HepG2 (cell line): ENCODE results near the gene HNRNPC.

ENCODE experiments used
- ARNT ChIP-seq: fragments of 450-650 bp; IDR thresholded peaks from 2 replicates; pipeline ENCODE4 v1.6.1; 2017
- EP300 ChIP-seq, 3 experiments: sonication (generic) in 1 of 3; formaldehyde crosslinking in 1 of 3; IDR thresholded peaks; 2 replicates each; pipeline versions ENCODE4 v1.5.1 to v1.6.1; 2011 to 2020; ENCODE audit warnings: low read depth in 2 of 3, low read length in 2 of 3, borderline replicate concordance in 1 of 3, improper control_type of control experiment in 1 of 3, mild to moderate bottlenecking in 1 of 3, missing genetic modification reagents in 1 of 3, moderate library complexity in 1 of 3
- KLF15 ChIP-seq: sonication (generic); formaldehyde crosslinking; IDR thresholded peaks from 2 replicates; pipeline ENCODE4 v1.8.1; 2023; ENCODE audit warnings: borderline replicate concordance, mild to moderate bottlenecking, inconsistent platforms, missing genetic modification reagents, mixed read lengths
- PRDM15 ChIP-seq: sonication (generic); formaldehyde crosslinking; IDR thresholded peaks from 2 replicates; pipeline ENCODE4 v1.4.0; 2020; ENCODE audit warnings: missing genetic modification reagents
- SNAI1 ChIP-seq: sonication (generic); formaldehyde crosslinking; IDR thresholded peaks from 2 replicates; pipeline ENCODE4 v1.5.0; 2020; ENCODE audit warnings: mild to moderate bottlenecking, missing genetic modification reagents, borderline replicate concordance
- SP1 ChIP-seq, 2 experiments: fragments of 450-650 bp in 1 of 2; sonication (generic) in 1 of 2; formaldehyde crosslinking in 1 of 2; IDR thresholded peaks; 2 replicates each; pipeline versions ENCODE4 v1.4.0 to v1.6.1; 2016 to 2020; ENCODE audit warnings: missing genetic modification reagents in 1 of 2
- ZNF660 ChIP-seq: sonication (generic); formaldehyde crosslinking; IDR thresholded peaks from 2 replicates; pipeline ENCODE4 v1.5.1; 2020; ENCODE audit warnings: mild to moderate bottlenecking, low read depth, missing genetic modification reagents, borderline replicate concordance
- ZNF781 ChIP-seq: sonication (generic); formaldehyde crosslinking; IDR thresholded peaks from 2 replicates; pipeline ENCODE4 v1.5.1; 2020; ENCODE audit warnings: borderline replicate concordance, mild to moderate bottlenecking, missing genetic modification reagents; ENCODE audit errors: not compliant biosample characterization
- TF ChIP-seq, protein P1 (sequence below): sonication (generic); formaldehyde crosslinking; IDR thresholded peaks from 2 replicates; pipeline ENCODE4 v1.5.0; 2020; ENCODE audit warnings: missing genetic modification reagents
- TF ChIP-seq, protein P2 (sequence below): sonication (generic); formaldehyde crosslinking; IDR thresholded peaks from 2 replicates; pipeline ENCODE4 v1.5.0; 2020; ENCODE audit warnings: mild to moderate bottlenecking, missing genetic modification reagents
- TF ChIP-seq, protein P3 (sequence below): sonication (generic); formaldehyde crosslinking; IDR thresholded peaks from 2 replicates; pipeline ENCODE4 v1.5.0; 2020; ENCODE audit warnings: mild to moderate bottlenecking, missing genetic modification reagents, moderate library complexity

DNA sequence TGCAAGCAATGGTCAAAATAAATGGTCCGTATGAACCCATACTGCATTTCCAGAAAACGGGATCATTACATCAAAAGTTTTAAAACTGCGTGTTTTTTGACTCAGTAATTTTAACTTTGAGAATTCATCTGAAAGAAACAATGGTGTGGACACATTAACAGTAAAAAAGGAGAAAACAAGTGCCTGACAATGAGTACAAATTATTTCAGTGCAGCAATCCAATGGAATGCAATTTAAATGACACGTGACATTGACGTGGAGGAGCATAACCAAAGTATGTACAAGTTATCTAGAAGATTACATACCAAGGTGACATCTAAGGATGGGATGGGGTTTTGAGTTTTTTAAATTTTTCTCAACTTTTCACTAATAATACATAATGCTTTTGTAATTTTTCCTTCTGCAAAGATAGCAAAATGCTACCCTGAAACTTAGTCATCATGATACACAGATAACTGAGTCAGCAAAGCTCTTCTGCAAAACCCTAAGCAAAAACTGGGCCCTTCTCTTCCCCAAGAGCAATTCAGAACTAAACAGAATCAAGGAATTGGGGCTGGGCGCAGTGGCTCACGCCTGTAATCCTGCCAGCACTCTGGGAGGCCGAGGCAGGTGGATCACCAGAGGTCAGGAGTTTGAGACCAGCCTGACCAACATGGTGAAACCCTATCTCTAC is 20.4 kb downstream of the HNRNPC start:
- TF ChIP-seq, protein P1, sequence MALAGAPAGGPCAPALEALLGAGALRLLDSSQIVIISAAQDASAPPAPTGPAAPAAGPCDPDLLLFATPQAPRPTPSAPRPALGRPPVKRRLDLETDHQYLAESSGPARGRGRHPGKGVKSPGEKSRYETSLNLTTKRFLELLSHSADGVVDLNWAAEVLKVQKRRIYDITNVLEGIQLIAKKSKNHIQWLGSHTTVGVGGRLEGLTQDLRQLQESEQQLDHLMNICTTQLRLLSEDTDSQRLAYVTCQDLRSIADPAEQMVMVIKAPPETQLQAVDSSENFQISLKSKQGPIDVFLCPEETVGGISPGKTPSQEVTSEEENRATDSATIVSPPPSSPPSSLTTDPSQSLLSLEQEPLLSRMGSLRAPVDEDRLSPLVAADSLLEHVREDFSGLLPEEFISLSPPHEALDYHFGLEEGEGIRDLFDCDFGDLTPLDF (CRISPR knock-in tag), result no peak
- TF ChIP-seq, protein P2, sequence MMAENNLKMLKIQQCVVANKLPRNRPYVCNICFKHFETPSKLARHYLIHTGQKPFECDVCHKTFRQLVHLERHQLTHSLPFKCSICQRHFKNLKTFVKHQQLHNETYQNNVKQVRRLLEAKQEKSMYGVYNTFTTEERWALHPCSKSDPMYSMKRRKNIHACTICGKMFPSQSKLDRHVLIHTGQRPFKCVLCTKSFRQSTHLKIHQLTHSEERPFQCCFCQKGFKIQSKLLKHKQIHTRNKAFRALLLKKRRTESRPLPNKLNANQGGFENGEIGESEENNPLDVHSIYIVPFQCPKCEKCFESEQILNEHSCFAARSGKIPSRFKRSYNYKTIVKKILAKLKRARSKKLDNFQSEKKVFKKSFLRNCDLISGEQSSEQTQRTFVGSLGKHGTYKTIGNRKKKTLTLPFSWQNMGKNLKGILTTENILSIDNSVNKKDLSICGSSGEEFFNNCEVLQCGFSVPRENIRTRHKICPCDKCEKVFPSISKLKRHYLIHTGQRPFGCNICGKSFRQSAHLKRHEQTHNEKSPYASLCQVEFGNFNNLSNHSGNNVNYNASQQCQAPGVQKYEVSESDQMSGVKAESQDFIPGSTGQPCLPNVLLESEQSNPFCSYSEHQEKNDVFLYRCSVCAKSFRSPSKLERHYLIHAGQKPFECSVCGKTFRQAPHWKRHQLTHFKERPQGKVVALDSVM (CRISPR knock-in tag), result no peak
- TF ChIP-seq, protein P3, sequence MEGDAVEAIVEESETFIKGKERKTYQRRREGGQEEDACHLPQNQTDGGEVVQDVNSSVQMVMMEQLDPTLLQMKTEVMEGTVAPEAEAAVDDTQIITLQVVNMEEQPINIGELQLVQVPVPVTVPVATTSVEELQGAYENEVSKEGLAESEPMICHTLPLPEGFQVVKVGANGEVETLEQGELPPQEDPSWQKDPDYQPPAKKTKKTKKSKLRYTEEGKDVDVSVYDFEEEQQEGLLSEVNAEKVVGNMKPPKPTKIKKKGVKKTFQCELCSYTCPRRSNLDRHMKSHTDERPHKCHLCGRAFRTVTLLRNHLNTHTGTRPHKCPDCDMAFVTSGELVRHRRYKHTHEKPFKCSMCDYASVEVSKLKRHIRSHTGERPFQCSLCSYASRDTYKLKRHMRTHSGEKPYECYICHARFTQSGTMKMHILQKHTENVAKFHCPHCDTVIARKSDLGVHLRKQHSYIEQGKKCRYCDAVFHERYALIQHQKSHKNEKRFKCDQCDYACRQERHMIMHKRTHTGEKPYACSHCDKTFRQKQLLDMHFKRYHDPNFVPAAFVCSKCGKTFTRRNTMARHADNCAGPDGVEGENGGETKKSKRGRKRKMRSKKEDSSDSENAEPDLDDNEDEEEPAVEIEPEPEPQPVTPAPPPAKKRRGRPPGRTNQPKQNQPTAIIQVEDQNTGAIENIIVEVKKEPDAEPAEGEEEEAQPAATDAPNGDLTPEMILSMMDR (CRISPR knock-in tag), result no peak
- TF ChIP-seq SP1 (IDR thresholded peaks at IDR 0.05) (no peak), SP1 (CRISPR knock-in tag; IDR thresholded peaks at IDR 0.05) (no peak), ZNF781 (no peak), ARNT (no peak), ZNF660 (CRISPR knock-in tag) (no peak), PRDM15 (CRISPR knock-in tag) (no peak), KLF15 (CRISPR knock-in tag) (no peak), EP300 (IDR thresholded peaks at IDR 0.05; ENCODE audit: low read depth in 2 of 2, low read length in 2 of 2) (no peak), EP300 (CRISPR knock-in tag; IDR thresholded peaks at IDR 0.05; ENCODE audit: borderline replicate concordance) (no peak), SNAI1 (CRISPR knock-in tag) (no peak)
